Activated T-helper 1 cell treated with anti-CD3 and anti-CD28 coated beads, Interleukin-2, amount 50 U/mL, for 16 hours (primary cell): Measurements from ENCODE around the gene METAP1D.
"Not testable (repeated sequence)": the region's sequence is repeated elsewhere in the genome, so short reads cannot be mapped to it uniquely, and the experiment has no call there.

Experiments
- DNase-seq, 2 donors: peaks; one replicate each; pipeline ENCODE4 v3.0.0-alpha.2; 2020; ENCODE audit warnings: low read depth in 1 of 2, low spot score in 1 of 2

The METAP1D gene

GRCh38 chr2:172100935-172101820 is 101.4 kb downstream of the METAP1D start:
- DNase-seq, result no peak

- DNase-seq, result no peak
Measured at GRCh38 chr2:172101821-172102390, 102.2 kb downstream of the METAP1D start.

GRCh38 chr2:172102391-172103359 is 102.9 kb downstream of the METAP1D start, which contains the start of gene DLX2:
DLX2 (minus strand) TSS chr2:172102900; CDS start chr2:172102538, 362 bp downstream.
- peak in 1 of 2 donors; percentile 37 for DNase-seq

- DNase-seq, result peak in 1 of 2 donors; percentile 56
Measured at GRCh38 chr2:172103471-172104272, 103.9 kb downstream of the METAP1D start.

GRCh38 chr2:172105471-172106107 is 105.8 kb downstream of the METAP1D start:
- DNase-seq, result no peak

GRCh38 chr2:172106108-172106961 is 106.6 kb downstream of the METAP1D start:
- no peak for DNase-seq

- DNase-seq, result no peak
Measured at GRCh38 chr2:172107690-172108586, 108.2 kb downstream of the METAP1D start.

- DNase-seq, result no peak
Measured at GRCh38 chr2:172108587-172108930, 108.8 kb downstream of the METAP1D start.

GRCh38 chr2:172109256-172109987 is 109.7 kb downstream of the METAP1D start:
- no peak for DNase-seq

- no peak for DNase-seq
Measured at GRCh38 chr2:172109988-172110811, 110.4 kb downstream of the METAP1D start.

- no peak for DNase-seq
Measured at GRCh38 chr2:172113617-172114016, 113.9 kb downstream of the METAP1D start.

GRCh38 chr2:172114176-172114575 is 114.4 kb downstream of the METAP1D start:
- DNase-seq, result not testable (repeated sequence)

GRCh38 chr2:172114579-172114978 is 114.8 kb downstream of the METAP1D start:
- DNase-seq, result no peak

- DNase-seq, result no peak
Measured at GRCh38 chr2:172116107-172116506, 116.4 kb downstream of the METAP1D start.

- DNase-seq, result no peak
Measured at GRCh38 chr2:172119089-172119488, 119.3 kb downstream of the METAP1D start.

- DNase-seq, result no peak
Measured at GRCh38 chr2:172120118-172120517, 120.4 kb downstream of the METAP1D start.

- DNase-seq, result no peak
Measured at GRCh38 chr2:172128484-172128883, 128.7 kb downstream of the METAP1D start.
